Right lobe of liver (tissue), 4 donors: ENCODE data around the gene DGUOK.

Source experiments
- POLR2A ChIP-seq: fragments of 450-650 bp; IDR thresholded peaks from one replicate; pipeline ENCODE4 v1.6.1; 2017; ENCODE audit warnings: antibody characterized with exemption, mild to moderate bottlenecking
- TF ChIP-seq, protein P1 (sequence below), 4 donors: fragments of 200-600 bp in 3 of 4; fragments of 450-650 bp in 1 of 4; IDR thresholded peaks; one replicate each; pipeline versions ENCODE4 v1.5.1 to v1.8.0; 2016 to 2022; ENCODE audit warnings: antibody characterized with exemption in 4 of 4, mild to moderate bottlenecking in 2 of 4
- donor health status: DM: no; HTN: no; CAD: no.
- donor health status: DM: no; HTN: no; CAD: no.
- donor health status: DM: no; HTN: yes; CAD: no.

DNA sequence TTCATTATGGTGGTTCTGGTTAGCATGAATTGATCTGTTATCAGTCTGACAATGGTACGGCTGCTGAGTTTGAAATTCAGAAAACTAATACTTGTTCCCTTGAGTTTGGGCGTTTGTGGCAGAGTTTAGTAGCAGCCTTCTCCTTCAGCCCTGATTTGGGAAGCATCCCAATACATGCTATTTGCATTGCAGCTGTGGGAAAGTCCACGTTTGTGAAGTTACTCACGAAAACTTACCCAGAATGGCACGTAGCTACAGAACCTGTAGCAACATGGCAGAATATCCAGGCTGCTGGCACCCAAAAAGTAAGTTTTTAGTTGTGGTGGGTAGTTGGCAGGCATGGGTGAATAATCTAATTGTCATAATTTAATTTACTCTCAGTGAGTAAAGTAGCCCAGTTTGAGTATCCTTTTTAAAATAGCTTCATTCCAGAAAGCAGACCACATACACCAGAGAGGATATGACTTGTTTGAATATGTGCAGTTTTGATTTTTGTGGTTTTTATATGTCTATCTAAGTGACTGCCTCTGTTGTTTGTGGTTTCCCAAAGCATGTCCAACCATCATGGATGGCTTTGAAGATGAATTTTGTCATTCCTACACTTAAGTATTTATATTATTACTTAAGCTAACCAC is 12.2 kb downstream of the DGUOK start:
- TF ChIP-seq, protein P1, sequence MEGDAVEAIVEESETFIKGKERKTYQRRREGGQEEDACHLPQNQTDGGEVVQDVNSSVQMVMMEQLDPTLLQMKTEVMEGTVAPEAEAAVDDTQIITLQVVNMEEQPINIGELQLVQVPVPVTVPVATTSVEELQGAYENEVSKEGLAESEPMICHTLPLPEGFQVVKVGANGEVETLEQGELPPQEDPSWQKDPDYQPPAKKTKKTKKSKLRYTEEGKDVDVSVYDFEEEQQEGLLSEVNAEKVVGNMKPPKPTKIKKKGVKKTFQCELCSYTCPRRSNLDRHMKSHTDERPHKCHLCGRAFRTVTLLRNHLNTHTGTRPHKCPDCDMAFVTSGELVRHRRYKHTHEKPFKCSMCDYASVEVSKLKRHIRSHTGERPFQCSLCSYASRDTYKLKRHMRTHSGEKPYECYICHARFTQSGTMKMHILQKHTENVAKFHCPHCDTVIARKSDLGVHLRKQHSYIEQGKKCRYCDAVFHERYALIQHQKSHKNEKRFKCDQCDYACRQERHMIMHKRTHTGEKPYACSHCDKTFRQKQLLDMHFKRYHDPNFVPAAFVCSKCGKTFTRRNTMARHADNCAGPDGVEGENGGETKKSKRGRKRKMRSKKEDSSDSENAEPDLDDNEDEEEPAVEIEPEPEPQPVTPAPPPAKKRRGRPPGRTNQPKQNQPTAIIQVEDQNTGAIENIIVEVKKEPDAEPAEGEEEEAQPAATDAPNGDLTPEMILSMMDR (IDR thresholded peaks at IDR 0.05) = no peak
- TF ChIP-seq POLR2A = no peak
